HEK293 (cell line): ENCODE results near the gene ZNF33B.

ENCODE experiments used
- CTCF ChIA-PET: fragments of 350-600 bp; formaldehyde crosslinking; extraction: SDS; loops from one replicate; lab custom pipeline; 2021; ENCODE audit warnings: antibody characterized with exemption; lab: Yijun Ruan, JAX
- POLR2A ChIA-PET: fragments of 300-600 bp; formaldehyde crosslinking; extraction: SDS; loops from one replicate; lab custom pipeline; 2020; ENCODE audit warnings: antibody characterized with exemption, inconsistent platforms; lab: Yijun Ruan, JAX
- H3K27ac ChIP-seq: fragments of 200-500 bp; sonication (Bioruptor generic); 2 replicates; pipeline ENCODE4 v1.5.1; 2014; ENCODE audit warnings: low read depth, low read length, control low read depth, inconsistent platforms; ENCODE audit errors: extremely low read depth
- H3K36me3 ChIP-seq, 2 experiments: fragments of 200-500 bp in 1 of 2; sonication (Bioruptor generic) in 1 of 2; 1 replicate in 1 of 2; 2 replicates in 1 of 2; pipeline ENCODE4 v1.5.1; 2014 to 2017; ENCODE audit warnings: inconsistent platforms in 2 of 2, low read length in 2 of 2; ENCODE audit not compliant: control insufficient read depth in 2 of 2, insufficient read depth in 1 of 2
- H3K4me1 ChIP-seq: fragments of 200-500 bp; sonication (Bioruptor generic); 2 replicates; pipeline ENCODE4 v1.5.1; 2014; ENCODE audit warnings: mild to moderate bottlenecking, low read length, inconsistent platforms; ENCODE audit not compliant: control insufficient read depth, insufficient read depth
- H3K4me3 ChIP-seq: 2 replicates; pipeline ENCODE4 v1.5.1; 2011; ENCODE audit warnings: low read depth, mild to moderate bottlenecking, control low read depth, low read length, moderate library complexity
- H3K9me3 ChIP-seq: fragments of 200-500 bp; sonication (Bioruptor generic); 2 replicates; pipeline ENCODE4 v1.5.1; 2014; ENCODE audit warnings: low read depth, low read length, inconsistent platforms; ENCODE audit not compliant: control insufficient read depth, insufficient read depth
- BCL11B ChIP-seq: fragments of 450-650 bp; formaldehyde crosslinking; IDR thresholded peaks from 2 replicates; pipeline ENCODE4 v1.5.1; 2016; ENCODE audit warnings: low read depth, missing biosample characterization, missing genetic modification characterization
- GLIS1 ChIP-seq: fragments of 450-650 bp; formaldehyde crosslinking; IDR thresholded peaks from 2 replicates; pipeline ENCODE4 v1.5.1; 2016; ENCODE audit warnings: missing biosample characterization, missing genetic modification characterization
- HOXD13 ChIP-seq: sonication (generic); formaldehyde crosslinking; IDR thresholded peaks from 2 replicates; pipeline ENCODE4 v1.8.0; 2022; ENCODE audit warnings: missing genetic modification reagents, borderline replicate concordance
- KLF7 ChIP-seq: fragments of 450-650 bp; formaldehyde crosslinking; IDR thresholded peaks from 2 replicates; pipeline ENCODE4 v1.5.1; 2016; ENCODE audit warnings: missing biosample characterization, missing genetic modification characterization, borderline replicate concordance
- KLF8 ChIP-seq: fragments of 450-650 bp; formaldehyde crosslinking; IDR thresholded peaks from 2 replicates; pipeline ENCODE4 v1.5.1; 2016; ENCODE audit warnings: missing biosample characterization, missing genetic modification characterization
- PRDM4 ChIP-seq: fragments of 450-650 bp; formaldehyde crosslinking; IDR thresholded peaks from 2 replicates; pipeline ENCODE4 v1.5.1; 2017; ENCODE audit warnings: missing biosample characterization, missing genetic modification characterization
- REPIN1 ChIP-seq: fragments of 450-650 bp; formaldehyde crosslinking; IDR thresholded peaks from 2 replicates; pipeline ENCODE4 v1.5.1; 2017; ENCODE audit warnings: missing biosample characterization, missing genetic modification characterization, low read depth
- SCRT1 ChIP-seq: fragments of 450-650 bp; formaldehyde crosslinking; IDR thresholded peaks from 2 replicates; pipeline ENCODE4 v1.5.1; 2016; ENCODE audit warnings: missing biosample characterization, missing genetic modification characterization, borderline replicate concordance
- WT1 ChIP-seq: fragments of 450-650 bp; formaldehyde crosslinking; IDR thresholded peaks from 2 replicates; pipeline ENCODE4 v1.5.1; 2016; ENCODE audit warnings: missing biosample characterization, missing genetic modification characterization
- ZBTB17 ChIP-seq: fragments of 450-650 bp; formaldehyde crosslinking; IDR thresholded peaks from 2 replicates; pipeline ENCODE4 v1.5.1; 2016; ENCODE audit warnings: missing biosample characterization, missing genetic modification characterization
- ZBTB21 ChIP-seq: fragments of 450-650 bp; formaldehyde crosslinking; IDR thresholded peaks from 2 replicates; pipeline ENCODE4 v1.5.1; 2017; ENCODE audit warnings: missing biosample characterization, missing genetic modification characterization
- ZBTB8A ChIP-seq: fragments of 450-650 bp; formaldehyde crosslinking; IDR thresholded peaks from 2 replicates; pipeline ENCODE4 v1.5.1; 2016; ENCODE audit warnings: missing biosample characterization, missing genetic modification characterization
- ZNF132 ChIP-seq: fragments of 450-650 bp; formaldehyde crosslinking; IDR thresholded peaks from 2 replicates; pipeline ENCODE4 v1.5.1; 2017; ENCODE audit warnings: missing biosample characterization, missing genetic modification characterization, borderline replicate concordance
- ZNF19 ChIP-seq: fragments of 450-650 bp; formaldehyde crosslinking; IDR thresholded peaks from 2 replicates; pipeline ENCODE4; 2016; ENCODE audit warnings: missing biosample characterization, missing genetic modification characterization, low read depth
- ZNF211 ChIP-seq: fragments of 450-650 bp; formaldehyde crosslinking; IDR thresholded peaks from 2 replicates; pipeline ENCODE4 v1.5.1; 2016; ENCODE audit warnings: low read depth, missing biosample characterization, missing genetic modification characterization
- ZNF214 ChIP-seq: fragments of 450-650 bp; formaldehyde crosslinking; IDR thresholded peaks from 2 replicates; pipeline ENCODE4 v1.5.1; 2017; ENCODE audit warnings: missing biosample characterization, mild to moderate bottlenecking, missing genetic modification characterization, borderline replicate concordance
- ZNF311 ChIP-seq: fragments of 450-650 bp; formaldehyde crosslinking; IDR thresholded peaks from 2 replicates; pipeline ENCODE4 v1.5.1; 2017; ENCODE audit warnings: missing biosample characterization, missing genetic modification characterization, borderline replicate concordance
- ZNF324 ChIP-seq: fragments of 450-650 bp; formaldehyde crosslinking; IDR thresholded peaks from 2 replicates; pipeline ENCODE4 v1.5.1; 2016; ENCODE audit warnings: missing biosample characterization, missing genetic modification characterization
- ZNF404 ChIP-seq: fragments of 450-650 bp; formaldehyde crosslinking; IDR thresholded peaks from 2 replicates; pipeline ENCODE4 v1.5.1; 2017; ENCODE audit warnings: missing biosample characterization, missing genetic modification characterization
- ZNF510 ChIP-seq: fragments of 450-650 bp; formaldehyde crosslinking; IDR thresholded peaks from 2 replicates; pipeline ENCODE4 v1.5.1; 2018; ENCODE audit warnings: mild to moderate bottlenecking, missing genetic modification characterization, missing biosample characterization; ENCODE audit not compliant: insufficient replicate concordance
- ZNF571 ChIP-seq: fragments of 450-650 bp; formaldehyde crosslinking; IDR thresholded peaks from 2 replicates; pipeline ENCODE4 v1.5.0; 2017; ENCODE audit warnings: missing biosample characterization, missing genetic modification characterization
- ZNF658 ChIP-seq: fragments of 450-650 bp; formaldehyde crosslinking; IDR thresholded peaks from 2 replicates; pipeline ENCODE4; 2016; ENCODE audit warnings: missing biosample characterization, missing genetic modification characterization
- ZNF785 ChIP-seq: fragments of 450-650 bp; formaldehyde crosslinking; IDR thresholded peaks from 2 replicates; pipeline ENCODE4 v1.5.1; 2016; ENCODE audit warnings: missing biosample characterization, missing genetic modification characterization
- ZNF792 ChIP-seq: fragments of 450-650 bp; formaldehyde crosslinking; IDR thresholded peaks from 2 replicates; pipeline ENCODE4 v1.5.1; 2016; ENCODE audit warnings: missing biosample characterization, missing genetic modification characterization
- TF ChIP-seq, protein P1 (sequence below): fragments of 450-650 bp; formaldehyde crosslinking; IDR thresholded peaks from 2 replicates; pipeline ENCODE4 v1.5.1; 2017; ENCODE audit warnings: missing biosample characterization, missing genetic modification characterization
- TF ChIP-seq, protein P2 (sequence below): sonication (generic); formaldehyde crosslinking; IDR thresholded peaks from 2 replicates; pipeline ENCODE4 v1.8.1; 2022; ENCODE audit warnings: mild to moderate bottlenecking, moderate library complexity, missing genetic modification reagents

ZNF33B gene

DNA sequence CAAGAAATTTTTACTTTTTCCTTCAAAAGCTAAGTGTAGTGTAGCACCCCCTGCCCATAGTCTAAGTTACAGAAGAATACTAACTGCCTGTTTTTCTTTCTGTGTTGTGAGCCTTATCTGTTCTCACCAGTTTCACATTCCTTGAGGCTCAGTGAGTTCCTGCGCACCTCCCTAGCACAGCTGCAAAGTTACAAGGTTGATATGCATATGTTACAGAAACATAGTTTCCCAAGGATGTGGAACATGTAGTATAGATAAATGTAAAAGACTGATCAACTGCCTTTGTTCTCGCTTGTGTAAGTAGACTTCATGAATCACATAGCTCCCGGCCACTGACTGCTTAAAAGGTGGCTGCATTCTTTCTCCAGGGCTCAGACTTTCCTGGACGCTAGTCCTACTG is 6.7 kb upstream of the ZNF33B start:
- TF ChIP-seq ZNF211 (tag by site-specific recombination) (no peak), ZNF785 (tag by site-specific recombination) (no peak), ZNF214 (tag by site-specific recombination) (no peak), PRDM4 (tag by site-specific recombination) (no peak), ZNF571 (tag by site-specific recombination) (no peak), ZNF792 (tag by site-specific recombination) (no peak), ZNF19 (tag by site-specific recombination) (no peak), BCL11B (tag by site-specific recombination) (no peak)
- H3K36me3 ChIP-seq, result no peaks in the 10 kb centered on the region
- no peak overlapping the region for H3K4me3 ChIP-seq
- no peaks in the 10 kb centered on the region for H3K9me3 ChIP-seq
- H3K27ac ChIP-seq, result no peak overlapping the region
- ChIA-PET CTCF (no interaction called here), POLR2A (no interaction called here)
- H3K4me1 ChIP-seq, result no peaks in the 10 kb centered on the region

- Histone ChIP-seq H3K4me1 (no peaks in the 10 kb centered on the region), H3K9me3 (no peaks in the 10 kb centered on the region), H3K27ac (no peak overlapping the region), H3K36me3 (peaks cover 0 to 6% of the 10 kb centered on the region in 2 experiments; a peak in 1 of 3 replicates), H3K4me3 (no peak overlapping the region)
- CTCF ChIA-PET, result no interaction called here
- POLR2A ChIA-PET, result no interaction called here
- TF ChIP-seq REPIN1 (tag by site-specific recombination), result no peak
- no peak for TF ChIP-seq HOXD13
- no peak for TF ChIP-seq ZBTB17 (tag by site-specific recombination)
- no peak for TF ChIP-seq KLF7 (tag by site-specific recombination)
- no peak for TF ChIP-seq KLF8 (tag by site-specific recombination)
- TF ChIP-seq SCRT1 (tag by site-specific recombination), result no peak
- TF ChIP-seq, protein P1, sequence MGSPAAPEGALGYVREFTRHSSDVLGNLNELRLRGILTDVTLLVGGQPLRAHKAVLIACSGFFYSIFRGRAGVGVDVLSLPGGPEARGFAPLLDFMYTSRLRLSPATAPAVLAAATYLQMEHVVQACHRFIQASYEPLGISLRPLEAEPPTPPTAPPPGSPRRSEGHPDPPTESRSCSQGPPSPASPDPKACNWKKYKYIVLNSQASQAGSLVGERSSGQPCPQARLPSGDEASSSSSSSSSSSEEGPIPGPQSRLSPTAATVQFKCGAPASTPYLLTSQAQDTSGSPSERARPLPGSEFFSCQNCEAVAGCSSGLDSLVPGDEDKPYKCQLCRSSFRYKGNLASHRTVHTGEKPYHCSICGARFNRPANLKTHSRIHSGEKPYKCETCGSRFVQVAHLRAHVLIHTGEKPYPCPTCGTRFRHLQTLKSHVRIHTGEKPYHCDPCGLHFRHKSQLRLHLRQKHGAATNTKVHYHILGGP (tag by site-specific recombination), result no peak
- TF ChIP-seq, protein P2, sequence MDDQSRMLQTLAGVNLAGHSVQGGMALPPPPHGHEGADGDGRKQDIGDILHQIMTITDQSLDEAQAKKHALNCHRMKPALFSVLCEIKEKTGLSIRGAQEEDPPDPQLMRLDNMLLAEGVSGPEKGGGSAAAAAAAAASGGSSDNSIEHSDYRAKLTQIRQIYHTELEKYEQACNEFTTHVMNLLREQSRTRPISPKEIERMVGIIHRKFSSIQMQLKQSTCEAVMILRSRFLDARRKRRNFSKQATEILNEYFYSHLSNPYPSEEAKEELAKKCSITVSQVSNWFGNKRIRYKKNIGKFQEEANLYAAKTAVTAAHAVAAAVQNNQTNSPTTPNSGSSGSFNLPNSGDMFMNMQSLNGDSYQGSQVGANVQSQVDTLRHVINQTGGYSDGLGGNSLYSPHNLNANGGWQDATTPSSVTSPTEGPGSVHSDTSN (CRISPR knock-in tag), result no peak
- no peak for TF ChIP-seq ZBTB21
- no peak for TF ChIP-seq ZBTB8A (tag by site-specific recombination)
- no peak for TF ChIP-seq WT1 (tag by site-specific recombination)
- TF ChIP-seq ZNF324 (tag by site-specific recombination), result no peak
- no peak for TF ChIP-seq ZNF510
- no peak for TF ChIP-seq ZNF404
- TF ChIP-seq GLIS1, result no peak
- no peak for TF ChIP-seq ZNF658 (tag by site-specific recombination)
- no peak for TF ChIP-seq ZNF132 (tag by site-specific recombination)
- TF ChIP-seq ZNF311 (tag by site-specific recombination), result no peak
Observed at GRCh38 chr10:42640610-42641229, 2.4 kb upstream of the ZNF33B start.
